Endothelial cell of umbilical vein (primary cell): ENCODE measurements around the gene PRXL2B. TPM values are rescaled to one million over a fixed set of nuclear protein-coding genes. Genes with fewer than 3 reads are reported as not detected.

ENCODE experiments used
- BruUV-seq: library from RNA; stranded (reverse); fragments of 400-500 nt; replicated peaks from 2 replicates; lab custom pipeline; 2021; lab: Mats Ljungman, UMichigan
- CTCF ChIA-PET: fragments of 300-600, 350-600 bp; sonication (Branson Sonifier 250); formaldehyde crosslinking; loops from one replicate; lab custom pipeline; 2021; ENCODE audit warnings: antibody characterized with exemption, inconsistent platforms; lab: Charles Lee
- POLR2A ChIA-PET: fragments of 300-600, 350-600 bp; sonication (Branson Sonifier 250); formaldehyde crosslinking; loops from one replicate; lab custom pipeline; 2021; ENCODE audit warnings: antibody characterized with exemption, inconsistent platforms; lab: Charles Lee
- DNase-seq: peaks from one replicate; pipeline ENCODE4 v3.0.0-alpha.2; 2011; ENCODE audit warnings: low read depth, low spot score
- FAIRE-seq: peaks from 2 replicates; lab custom pipeline; 2011; peaks lifted over from hg19 to GRCh38; lab: Jason Lieb, UNC
- H2AFZ ChIP-seq: 2 replicates; pipeline ENCODE4 v1.6.0; 2012; ENCODE audit warnings: low read depth, low read length, control low read depth, inconsistent platforms
- H3K27ac ChIP-seq: 2 replicates; pipeline ENCODE4 v1.5.1; 2011; ENCODE audit warnings: low read depth, mild to moderate bottlenecking, control low read depth, low read length, moderate library complexity; ENCODE audit not compliant: insufficient read depth
- H3K27me3 ChIP-seq, 2 experiments: 2 replicates each; pipeline versions ENCODE4 v1.6.0 to v1.6.1; 2011; ENCODE audit warnings: low read length in 2 of 2, mixed read lengths in 1 of 2; ENCODE audit not compliant: control insufficient read depth in 2 of 2, insufficient read depth in 2 of 2
- H3K36me3 ChIP-seq, 2 experiments: 2 replicates in 1 of 2; 3 replicates in 1 of 2; pipeline ENCODE4 v1.5.1; 2011; ENCODE audit warnings: low read length in 2 of 2, mild to moderate bottlenecking in 1 of 2, moderate library complexity in 1 of 2; ENCODE audit not compliant: control insufficient read depth in 2 of 2, insufficient read depth in 2 of 2; ENCODE audit errors: extremely low read depth in 1 of 2
- H3K4me1 ChIP-seq: 3 replicates; pipeline ENCODE4 v1.5.1; 2011; ENCODE audit warnings: mild to moderate bottlenecking, low read length; ENCODE audit not compliant: control insufficient read depth, insufficient read depth; ENCODE audit errors: extremely low read depth
- H3K4me2 ChIP-seq: 2 replicates; pipeline ENCODE4 v1.6.1; 2011; ENCODE audit warnings: low read length, control low read depth, mixed read lengths; ENCODE audit not compliant: insufficient read depth
- H3K4me3 ChIP-seq, 3 experiments: fragments of 200-600 bp in 1 of 3; sonication (generic), shearing (Covaris generic) in 1 of 3; replicated peaks in 1 of 3; 2 replicates each; pipeline ENCODE4 v1.5.1; 2011 to 2016; ENCODE audit warnings: control low read depth in 3 of 3, low read length in 3 of 3, mild to moderate bottlenecking in 2 of 3, inconsistent platforms in 1 of 3, low read depth in 1 of 3, moderate library complexity in 1 of 3; ENCODE audit not compliant: insufficient read depth in 1 of 3
- H3K79me2 ChIP-seq: 2 replicates; pipeline ENCODE4 v1.6.0; 2012; ENCODE audit warnings: low read length, inconsistent platforms; ENCODE audit not compliant: control insufficient read depth, insufficient read depth
- H3K9ac ChIP-seq: replicated peaks from 2 replicates; pipeline ENCODE3; 2011; ENCODE audit warnings: low read length, control low read depth; ENCODE audit not compliant: insufficient read depth; ENCODE audit errors: extremely low read depth
- H3K9me1 ChIP-seq: replicated peaks from 3 replicates; pipeline ENCODE4 v1.6.0; 2011; ENCODE audit warnings: mild to moderate bottlenecking, low read length; ENCODE audit not compliant: control insufficient read depth, insufficient read depth; ENCODE audit errors: extremely low read depth
- H3K9me3 ChIP-seq: replicated peaks from 2 replicates; pipeline ENCODE4 v1.5.1; 2012; ENCODE audit warnings: low read length, inconsistent platforms; ENCODE audit not compliant: control insufficient read depth, insufficient read depth
- H4K20me1 ChIP-seq: replicated peaks from 2 replicates; pipeline ENCODE3; 2011; ENCODE audit warnings: mild to moderate bottlenecking, low read length; ENCODE audit not compliant: control insufficient read depth, insufficient read depth; ENCODE audit errors: extremely low read depth
- CTCF ChIP-seq, 2 donors: IDR thresholded peaks; 1 replicate in 1 of 2; 2 replicates in 1 of 2; pipeline ENCODE4 v1.5.1; 2011; ENCODE audit warnings: low read length in 2 of 2, mild to moderate bottlenecking in 2 of 2, moderate library complexity in 2 of 2, control low read depth in 1 of 2, inconsistent platforms in 1 of 2, low read depth in 1 of 2; ENCODE audit not compliant: insufficient read depth in 1 of 2; ENCODE audit errors: extremely low read depth in 1 of 2
- EZH2 ChIP-seq: IDR thresholded peaks from 2 replicates; pipeline ENCODE4 v1.6.1; 2012; ENCODE audit warnings: borderline replicate concordance, low read depth, mild to moderate bottlenecking, moderate library complexity, low read length, inconsistent platforms; ENCODE audit not compliant: severe bottlenecking
- FOS ChIP-seq: IDR thresholded peaks from 2 replicates; pipeline ENCODE4 v1.6.1; 2011; ENCODE audit warnings: mild to moderate bottlenecking, low read length, moderate library complexity, borderline replicate concordance; ENCODE audit not compliant: insufficient read depth
- GATA2 ChIP-seq: IDR thresholded peaks from 2 replicates; pipeline ENCODE4 v1.7.0; 2011; ENCODE audit warnings: low read depth, mild to moderate bottlenecking, moderate library complexity, mixed read lengths, low read length; ENCODE audit not compliant: insufficient read length, insufficient read depth
- JUN ChIP-seq: IDR thresholded peaks from 2 replicates; pipeline ENCODE4 v1.6.1; 2011; ENCODE audit warnings: borderline replicate concordance, low read depth; ENCODE audit not compliant: insufficient read length, insufficient read depth
- MYC ChIP-seq: IDR thresholded peaks from one replicate; pipeline ENCODE4 v1.6.1; 2011; ENCODE audit warnings: mild to moderate bottlenecking, low read depth, low read length
- POLR2A ChIP-seq: IDR thresholded peaks from 2 replicates; pipeline ENCODE4 v1.6.1; 2012; ENCODE audit warnings: low read depth, mild to moderate bottlenecking, control low read depth, low read length
- POLR2AphosphoS5 ChIP-seq: IDR thresholded peaks from 2 replicates; pipeline ENCODE4 v1.6.1; 2012; ENCODE audit warnings: low read depth, mild to moderate bottlenecking, control low read depth, low read length, moderate library complexity; ENCODE audit not compliant: insufficient read depth
- dilution Hi-C: fragments of 300-500 bp; cut with MboI; formaldehyde crosslinking; loops from one replicate; pipeline ENCODE4 v1.15.0; 2019; ENCODE audit warnings: low sequenced_read_pairs; ENCODE audit not compliant: extremely low pct_ligation_motif_present
- intact Hi-C: fragments of 100-400 bp; cut with micrococcal nuclease; formaldehyde crosslinking; loops from one replicate; pipeline ENCODE4 v1.10.0; 2022
- polyA plus RNA-seq, 4 experiments: library from polyadenylated mRNA; depleted of rRNA in 3 of 4; stranded (reverse) in 3 of 4; unstranded in 1 of 4; fragments of >200 nt; gene quantifications; 2 replicates each; pipeline versions ENCODE4 v1.2.1 to v1.2.3, GENCODE V29; 2011 to 2012; ENCODE audit warnings: missing spikeins in 1 of 4
- total RNA-seq: library from RNA; stranded (reverse); gene quantifications from 2 replicates; pipeline ENCODE4 v1.2.3, GENCODE V29; 2021
- TF ChIP-seq, protein P1 (sequence below): IDR thresholded peaks from 2 replicates; pipeline ENCODE4 v1.6.1; 2011; ENCODE audit not compliant: insufficient read depth, insufficient read length

PRXL2B gene
- total and polyA plus RNA-seq, 2 donors (not counting 3 experiments of a cell fraction or from before 2014, with no cell fraction given) = 29.6 to 55.8 TPM

GRCh38 chr1:2564006-2564814 is 22.4 kb upstream of the PRXL2B start:
- ChIA-PET POLR2A (no interaction called here), CTCF (no interaction called here)
- BruUV-seq = no TSS peak
- dilution Hi-C loops = no loop called here
- Histone ChIP-seq H3K9ac (no peak overlapping the region), H3K9me1 (no peaks in the 10 kb centered on the region), H3K79me2 (no peaks in the 10 kb centered on the region), H3K4me2 (no peak overlapping the region), H3K4me3 (no peak overlapping the region), H4K20me1 (no peaks in the 10 kb centered on the region), H3K36me3 (peaks cover 0 to 6% of the 10 kb centered on the region in 2 experiments), H3K9me3 (no peaks in the 10 kb centered on the region), H3K4me1 (no peaks in the 10 kb centered on the region), H3K27me3 (no peaks in the 10 kb centered on the region), H2AFZ (no peak overlapping the region), H3K27ac (no peak overlapping the region)
- TF ChIP-seq POLR2AphosphoS5 (no peak), EZH2 (no peak), CTCF (IDR thresholded peaks at IDR 0.05; ENCODE audit: extremely low read depth in 1 of 2, insufficient read depth in 1 of 2, low read depth in 1 of 2, low read length in 2 of 2) (no peak), MYC (no peak), JUN (no peak), POLR2A (no peak), GATA2 (no peak), FOS (no peak)
- TF ChIP-seq, protein P1, sequence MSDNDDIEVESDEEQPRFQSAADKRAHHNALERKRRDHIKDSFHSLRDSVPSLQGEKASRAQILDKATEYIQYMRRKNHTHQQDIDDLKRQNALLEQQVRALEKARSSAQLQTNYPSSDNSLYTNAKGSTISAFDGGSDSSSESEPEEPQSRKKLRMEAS = no peak
- FAIRE-seq (no peak), DNase-seq (no peak)
- intact Hi-C loops = loop anchor here (2.0 kb wide), 1 partner anchor 15 kb away; no protein-coding TSS in a partner anchor
